IPS-NIHi7 (cell line): ENCODE results near the gene CLDN9.

Source experiments
- DNase-seq: peaks from one replicate; pipeline ENCODE4 v3.0.0; 2012; ENCODE audit warnings: mixed read lengths; ENCODE audit errors: extremely low spot score

CLDN9 gene

GRCh38 chr16:3012828-3013420 lies at the start of gene CLDN9:
TSS of gene CLDN9 (plus strand) at chr16:3012923. CDS start at chr16:3013363, 440 bp downstream.
- no peak for DNase-seq

GRCh38 chr16:2963074-2963722 lies 49.5 kb upstream of the CLDN9 start:
- DNase-seq: peak; percentile 41

- peak; percentile 69 for DNase-seq
Observed at GRCh38 chr16:2963723-2964474, 48.8 kb upstream of the CLDN9 start, which contains the start of gene KREMEN2. TSS of gene KREMEN2 (plus strand) at chr16:2964275. CDS start at chr16:2964521, 246 bp downstream.

- DNase-seq: peak; percentile 93
Observed at GRCh38 chr16:2964475-2965336, 48.0 kb upstream of the CLDN9 start.

- DNase-seq: no peak
Observed at GRCh38 chr16:2966043-2966807, 46.5 kb upstream of the CLDN9 start.

- DNase-seq: no peak
Observed at GRCh38 chr16:2966808-2967191, 45.9 kb upstream of the CLDN9 start.

- no peak for DNase-seq
Observed at GRCh38 chr16:2967211-2967631, 45.5 kb upstream of the CLDN9 start.

GRCh38 chr16:2967721-2968161 lies 45.0 kb upstream of the CLDN9 start:
- no peak for DNase-seq

- no peak for DNase-seq
Observed at GRCh38 chr16:2968368-2968737, 44.4 kb upstream of the CLDN9 start.

- peak; percentile 89 for DNase-seq
Observed at GRCh38 chr16:2968738-2969544, 43.8 kb upstream of the CLDN9 start, which contains the start of gene PAQR4. TSS of gene PAQR4 (plus strand) at chr16:2969348. CDS start at chr16:2969675, 327 bp downstream.

- peak; percentile 83 for DNase-seq
Observed at GRCh38 chr16:2969545-2970521, 42.9 kb upstream of the CLDN9 start.

- no peak for DNase-seq
Observed at GRCh38 chr16:2970563-2970962, 42.2 kb upstream of the CLDN9 start.

GRCh38 chr16:2971134-2971984 lies 41.4 kb upstream of the CLDN9 start:
- no peak for DNase-seq

- no peak for DNase-seq
Observed at GRCh38 chr16:2971985-2972784, 40.5 kb upstream of the CLDN9 start.

- DNase-seq: no peak
Observed at GRCh38 chr16:2973093-2973492, 39.6 kb upstream of the CLDN9 start.

GRCh38 chr16:2973605-2974318 lies 39.0 kb upstream of the CLDN9 start:
- no peak for DNase-seq
